ENCODE measurements around the gene SCAMP2. TPM values are rescaled to one million over a fixed set of nuclear protein-coding genes. Genes with fewer than 3 reads are reported as not detected.
"Not testable (repeated sequence)": the region's sequence is repeated elsewhere in the genome, so short reads cannot be mapped to it uniquely, and the experiment has no call there.

Gene SCAMP2
- 56.7 TPM for total RNA-seq

- Histone ChIP-seq H3K36me3 (no peaks in the 10 kb centered on the region), H3K4me1 (peaks cover 45% of the 10 kb centered on the region), H3K27ac (peak within 1 kb of the TSS; percentile 84), H3K4me3 (peak within 1 kb of the TSS; percentile 54 to 69), H3K27me3 (no peaks in the 10 kb centered on the region), H3K9me3 (no peaks in the 10 kb centered on the region)
- DNase-seq (ENCODE audit: extremely low spot score in 2 of 2) = peak in 1 of 2 donors; percentile 95
- intact Hi-C loops (cut with DNase I) = no loop called here
- peak; percentile 75 to 95 for TF ChIP-seq POLR2AphosphoS5 (IDR thresholded peaks at IDR 0.05; ENCODE audit: insufficient read depth in 1 of 2, low read depth in 1 of 2)
- TF ChIP-seq, protein P1, sequence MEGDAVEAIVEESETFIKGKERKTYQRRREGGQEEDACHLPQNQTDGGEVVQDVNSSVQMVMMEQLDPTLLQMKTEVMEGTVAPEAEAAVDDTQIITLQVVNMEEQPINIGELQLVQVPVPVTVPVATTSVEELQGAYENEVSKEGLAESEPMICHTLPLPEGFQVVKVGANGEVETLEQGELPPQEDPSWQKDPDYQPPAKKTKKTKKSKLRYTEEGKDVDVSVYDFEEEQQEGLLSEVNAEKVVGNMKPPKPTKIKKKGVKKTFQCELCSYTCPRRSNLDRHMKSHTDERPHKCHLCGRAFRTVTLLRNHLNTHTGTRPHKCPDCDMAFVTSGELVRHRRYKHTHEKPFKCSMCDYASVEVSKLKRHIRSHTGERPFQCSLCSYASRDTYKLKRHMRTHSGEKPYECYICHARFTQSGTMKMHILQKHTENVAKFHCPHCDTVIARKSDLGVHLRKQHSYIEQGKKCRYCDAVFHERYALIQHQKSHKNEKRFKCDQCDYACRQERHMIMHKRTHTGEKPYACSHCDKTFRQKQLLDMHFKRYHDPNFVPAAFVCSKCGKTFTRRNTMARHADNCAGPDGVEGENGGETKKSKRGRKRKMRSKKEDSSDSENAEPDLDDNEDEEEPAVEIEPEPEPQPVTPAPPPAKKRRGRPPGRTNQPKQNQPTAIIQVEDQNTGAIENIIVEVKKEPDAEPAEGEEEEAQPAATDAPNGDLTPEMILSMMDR (IDR thresholded peaks at IDR 0.05) = no peak
- TF ChIP-seq POLR2A (IDR thresholded peaks at IDR 0.05) = peak in 1 of 2 donors; percentile 28
These were observed at the start of gene SCAMP2 for GRCh38 chr15:74873036-74873755. Gene SCAMP2 (minus strand): TSS chr15:74873365. CDS start chr15:74873255, 110 bp downstream.

DNA sequence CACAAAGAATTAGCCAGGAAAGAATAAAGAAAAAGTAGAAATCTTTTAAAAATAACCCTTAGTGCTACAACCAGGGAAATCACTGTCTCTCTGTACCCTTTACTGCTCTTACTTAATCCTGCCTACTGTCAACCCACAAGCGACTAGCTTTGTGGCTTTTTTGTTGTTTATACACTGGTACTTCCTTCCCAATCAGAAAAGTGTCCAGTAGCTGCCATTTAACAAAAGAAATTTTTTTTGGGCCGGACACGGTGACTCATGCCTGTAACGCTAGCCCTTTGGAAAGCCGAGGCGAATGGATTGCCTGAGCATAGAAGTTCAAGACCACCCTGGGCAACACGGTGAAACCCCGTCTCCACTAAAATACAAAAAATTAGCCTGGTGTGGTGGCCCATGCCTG, 47.3 kb upstream of the SCAMP2 start:
- DNase-seq (ENCODE audit: extremely low spot score in 2 of 2) = no peak
- Histone ChIP-seq H3K9me3 (no peaks in the 10 kb centered on the region), H3K36me3 (peaks cover 0 to 87% of the 10 kb centered on the region in 2 donors), H3K27me3 (no peaks in the 10 kb centered on the region), H3K4me1 (no peaks in the 10 kb centered on the region), H3K4me3 (no peak overlapping the region), H3K27ac (no peak overlapping the region)
- TF ChIP-seq, protein P1 (IDR thresholded peaks at IDR 0.05) = no peak
- TF ChIP-seq POLR2AphosphoS5 (IDR thresholded peaks at IDR 0.05; ENCODE audit: insufficient read depth in 1 of 2, low read depth in 1 of 2) (no peak), POLR2A (IDR thresholded peaks at IDR 0.05) (no peak)
- intact Hi-C loops (cut with DNase I) = no loop called here

- H3K9me3 ChIP-seq = no peaks in the 10 kb centered on the region
- DNase-seq (ENCODE audit: extremely low spot score in 2 of 2) = no peak
- H3K27ac ChIP-seq = no peak overlapping the region
- TF ChIP-seq POLR2A (IDR thresholded peaks at IDR 0.05) (no peak), POLR2AphosphoS5 (IDR thresholded peaks at IDR 0.05; ENCODE audit: insufficient read depth in 1 of 2, low read depth in 1 of 2) (no peak)
- TF ChIP-seq, protein P1 (IDR thresholded peaks at IDR 0.05) = no peak
- no peaks in the 10 kb centered on the region for H3K4me1 ChIP-seq
- no peaks in the 10 kb centered on the region for H3K27me3 ChIP-seq
- no peak overlapping the region for H3K4me3 ChIP-seq
- intact Hi-C loops (cut with DNase I) = no loop called here
- peaks cover 0 to 75% of the 10 kb centered on the region in 2 donors for H3K36me3 ChIP-seq
These were observed 44.5 kb upstream of the SCAMP2 start for GRCh38 chr15:74917676-74918075.

- H3K4me3 ChIP-seq; intact Hi-C loops (cut with DNase I); H3K27me3 ChIP-seq; H3K4me1 ChIP-seq; H3K9me3 ChIP-seq; H3K27ac ChIP-seq; DNase-seq (ENCODE audit: extremely low spot score in 2 of 2): not testable (repeated sequence)
- peaks cover 0 to 51% of the 10 kb centered on the region in 2 donors for H3K36me3 ChIP-seq
These were observed 40.6 kb upstream of the SCAMP2 start for GRCh38 chr15:74913799-74914198.

- no peak for DNase-seq (ENCODE audit: extremely low spot score in 2 of 2)
- Histone ChIP-seq H3K4me1 (no peaks in the 10 kb centered on the region), H3K36me3 (peaks cover 0 to 43% of the 10 kb centered on the region in 2 donors), H3K9me3 (no peaks in the 10 kb centered on the region), H3K27ac (no peak overlapping the region), H3K27me3 (no peaks in the 10 kb centered on the region), H3K4me3 (no peak overlapping the region)
- intact Hi-C loops (cut with DNase I) = no loop called here
- TF ChIP-seq, protein P1 (IDR thresholded peaks at IDR 0.05) = no peak
- TF ChIP-seq POLR2A (IDR thresholded peaks at IDR 0.05) = no peak
- no peak for TF ChIP-seq POLR2AphosphoS5 (IDR thresholded peaks at IDR 0.05; ENCODE audit: insufficient read depth in 1 of 2, low read depth in 1 of 2)
These were observed 39.9 kb upstream of the SCAMP2 start for GRCh38 chr15:74913041-74913440.
